WERI-Rb-1 (cell line): ENCODE data around the gene GSE1.

ENCODE experiments used
- DNase-seq: peaks from one replicate; pipeline ENCODE4 v3.0.0-alpha.2; 2020
- H3K27ac ChIP-seq: fragments of 250-450 bp; sonication (Bioruptor Pico); 2 replicates; pipeline ENCODE4 v1.5.1; 2020; ENCODE audit warnings: mild to moderate bottlenecking, moderate library complexity
- H3K27me3 ChIP-seq: fragments of 250-450 bp; sonication (Bioruptor Pico); 2 replicates; pipeline ENCODE4 v1.5.1; 2021; ENCODE audit warnings: mild to moderate bottlenecking, low read depth, moderate library complexity; ENCODE audit not compliant: insufficient read depth, severe bottlenecking
- H3K36me3 ChIP-seq: fragments of 250-450 bp; sonication (Bioruptor Pico); 2 replicates; pipeline ENCODE4 v1.5.1; 2020; ENCODE audit warnings: mild to moderate bottlenecking, moderate library complexity
- H3K4me3 ChIP-seq: 2 replicates; pipeline ENCODE4 v1.5.1; 2011; ENCODE audit warnings: low read depth, mild to moderate bottlenecking, control low read depth, low read length
- H3K9me3 ChIP-seq: fragments of 250-450 bp; sonication (Bioruptor Pico); 2 replicates; pipeline ENCODE4 v1.5.1; 2021; ENCODE audit warnings: mild to moderate bottlenecking, moderate library complexity; ENCODE audit not compliant: severe bottlenecking
- CTCF ChIP-seq: IDR thresholded peaks from 2 replicates; pipeline ENCODE4 v1.5.1; 2011; ENCODE audit warnings: low read depth, mild to moderate bottlenecking, control low read depth, inconsistent platforms, low read length

The GSE1 gene

GRCh38 chr16:85569615-85570212, 43.4 kb upstream of the GSE1 start:
- H3K4me3 ChIP-seq, result no peak overlapping the region
- H3K9me3 ChIP-seq, result no peaks in the 10 kb centered on the region
- TF ChIP-seq CTCF, result no peak
- no peak overlapping the region for H3K27ac ChIP-seq
- DNase-seq, result no peak
- H3K27me3 ChIP-seq, result no peaks in the 10 kb centered on the region
- no peaks in the 10 kb centered on the region for H3K36me3 ChIP-seq

GRCh38 chr16:85570213-85570734, 42.8 kb upstream of the GSE1 start:
- no peak for DNase-seq
- no peaks in the 10 kb centered on the region for H3K27me3 ChIP-seq
- no peaks in the 10 kb centered on the region for H3K36me3 ChIP-seq
- no peak overlapping the region for H3K4me3 ChIP-seq
- no peak overlapping the region for H3K27ac ChIP-seq
- TF ChIP-seq CTCF, result no peak
- no peaks in the 10 kb centered on the region for H3K9me3 ChIP-seq

GRCh38 chr16:85570735-85571562, 42.2 kb upstream of the GSE1 start:
- H3K27me3 ChIP-seq, result no peaks in the 10 kb centered on the region
- H3K9me3 ChIP-seq, result no peaks in the 10 kb centered on the region
- no peak for TF ChIP-seq CTCF
- no peaks in the 10 kb centered on the region for H3K36me3 ChIP-seq
- DNase-seq, result no peak
- no peak overlapping the region for H3K4me3 ChIP-seq
- no peak overlapping the region for H3K27ac ChIP-seq

- Histone ChIP-seq H3K27ac (no peak overlapping the region), H3K4me3 (no peak overlapping the region), H3K27me3 (no peaks in the 10 kb centered on the region), H3K9me3 (no peaks in the 10 kb centered on the region), H3K36me3 (no peaks in the 10 kb centered on the region)
- no peak for DNase-seq
- TF ChIP-seq CTCF, result no peak
These were observed 41.6 kb upstream of the GSE1 start for GRCh38 chr16:85571563-85571812.

- no peaks in the 10 kb centered on the region for H3K9me3 ChIP-seq
- no peak for DNase-seq
- H3K27ac ChIP-seq, result no peak overlapping the region
- no peak overlapping the region for H3K4me3 ChIP-seq
- TF ChIP-seq CTCF, result no peak
- H3K27me3 ChIP-seq, result no peaks in the 10 kb centered on the region
- H3K36me3 ChIP-seq, result no peaks in the 10 kb centered on the region
These were observed 41.1 kb upstream of the GSE1 start for GRCh38 chr16:85571813-85572619.
